Activated CD8-positive, alpha-beta T cell treated with anti-CD3 and anti-CD28 coated beads for 36 hours (primary cell): Measurements from ENCODE around the gene UBE2QL1. TPM values are rescaled to one million over a fixed set of nuclear protein-coding genes. Genes with fewer than 3 reads are reported as not detected.

Experiments used
- ATAC-seq: fragments of 200-7000 bp; cut with Tn5 transposase; one replicate; pipeline ENCODE4 v1.10.0; 2021; ENCODE audit warnings: mild to moderate bottlenecking, moderate library complexity
- CTCF ChIA-PET: fragments of 350-600 bp; sonication (Branson Sonifier 250); formaldehyde crosslinking; loops from one replicate; lab custom pipeline; 2021; ENCODE audit warnings: antibody characterized with exemption; lab: Charles Lee
- POLR2A ChIA-PET: fragments of 350-600 bp; sonication (Branson Sonifier 250); formaldehyde crosslinking; loops from one replicate; lab custom pipeline; 2021; ENCODE audit warnings: antibody characterized with exemption; lab: Charles Lee
- DNase-seq: peaks from one replicate; pipeline ENCODE4 v3.0.0-alpha.2; 2020
- H3K27ac Mint-ChIP-seq: one replicate; pipeline ENCODE4 v1.8.0; 2021; ENCODE audit warnings: mild to moderate bottlenecking, mixed read lengths
- H3K27me3 Mint-ChIP-seq: one replicate; pipeline ENCODE4 v1.8.0; 2021; ENCODE audit warnings: mixed read lengths
- H3K36me3 Mint-ChIP-seq: one replicate; pipeline ENCODE4 v1.8.0; 2021; ENCODE audit warnings: low read depth, mixed read lengths
- H3K4me1 Mint-ChIP-seq: one replicate; pipeline ENCODE4 v1.8.0; 2021; ENCODE audit warnings: low read depth, mixed read lengths
- H3K4me3 Mint-ChIP-seq: one replicate; pipeline ENCODE4 v1.8.0; 2021; ENCODE audit warnings: mild to moderate bottlenecking, moderate library complexity, mixed read lengths
- H3K9me3 Mint-ChIP-seq: one replicate; pipeline ENCODE4 v1.8.0; 2021; ENCODE audit warnings: mixed read lengths
- CTCF ChIP-seq: fragments of 200-600 bp; IDR thresholded peaks from one replicate; pipeline ENCODE4 v1.8.0; 2022; ENCODE audit warnings: antibody characterized with exemption, mild to moderate bottlenecking
- intact Hi-C: fragments of 100-400 bp; cut with micrococcal nuclease; formaldehyde crosslinking; loops from one replicate; pipeline ENCODE4 v1.10.0; 2022
- total RNA-seq, 2 experiments: library from RNA; stranded (reverse); gene quantifications; one replicate each; pipeline ENCODE4 v1.2.3, GENCODE V29; 2021

Gene UBE2QL1
- total RNA-seq, 2 experiments from 2014 or later: not detected

GRCh38 chr5:6527749-6528455, 79.2 kb downstream of the UBE2QL1 start:
- Mint-ChIP-seq H3K4me3 (no peak overlapping the region), H3K27ac (no peak overlapping the region), H3K4me1 (no peaks in the 10 kb centered on the region), H3K9me3 (no peaks in the 10 kb centered on the region), H3K36me3 (no peaks in the 10 kb centered on the region), H3K27me3 (peaks cover 1% of the 10 kb centered on the region)
- ChIA-PET POLR2A (no interaction called here), CTCF (no interaction called here)
- no peak for TF ChIP-seq CTCF
- DNase-seq (no peak), ATAC-seq (no peak)
- intact Hi-C loops: no loop called here

- no peak for TF ChIP-seq CTCF
- POLR2A ChIA-PET: no interaction called here
- ATAC-seq (no peak), DNase-seq (no peak)
- Mint-ChIP-seq H3K36me3 (no peaks in the 10 kb centered on the region), H3K27me3 (peaks cover 10% of the 10 kb centered on the region), H3K9me3 (no peaks in the 10 kb centered on the region), H3K4me3 (no peak overlapping the region), H3K4me1 (no peaks in the 10 kb centered on the region), H3K27ac (no peak overlapping the region)
- intact Hi-C loops: no loop called here
- CTCF ChIA-PET: no interaction called here
These were observed 86.9 kb downstream of the UBE2QL1 start for GRCh38 chr5:6535594-6535993.

- no peaks in the 10 kb centered on the region for H3K9me3 Mint-ChIP-seq
- DNase-seq: no peak
- POLR2A ChIA-PET: no interaction called here
- no peaks in the 10 kb centered on the region for H3K4me1 Mint-ChIP-seq
- no peak for TF ChIP-seq CTCF
- H3K27ac Mint-ChIP-seq: no peak overlapping the region
- intact Hi-C loops: no loop called here
- no peak for ATAC-seq
- no peaks in the 10 kb centered on the region for H3K36me3 Mint-ChIP-seq
- H3K4me3 Mint-ChIP-seq: no peak overlapping the region
- H3K27me3 Mint-ChIP-seq: peaks cover 6% of the 10 kb centered on the region
- CTCF ChIA-PET: no interaction called here
These were observed 90.4 kb downstream of the UBE2QL1 start for GRCh38 chr5:6539060-6539459.

- POLR2A ChIA-PET: no interaction called here
- Mint-ChIP-seq H3K27me3 (peaks cover 6% of the 10 kb centered on the region), H3K4me1 (no peaks in the 10 kb centered on the region), H3K27ac (no peak overlapping the region), H3K9me3 (no peaks in the 10 kb centered on the region), H3K36me3 (no peaks in the 10 kb centered on the region), H3K4me3 (no peak overlapping the region)
- TF ChIP-seq CTCF: no peak
- CTCF ChIA-PET: no interaction called here
- intact Hi-C loops: no loop called here
- ATAC-seq (no peak), DNase-seq (no peak)
These were observed 91.6 kb downstream of the UBE2QL1 start for GRCh38 chr5:6540111-6540827.

GRCh38 chr5:6541256-6542013, 92.8 kb downstream of the UBE2QL1 start:
- Mint-ChIP-seq H3K27me3 (peaks cover 6% of the 10 kb centered on the region), H3K36me3 (no peaks in the 10 kb centered on the region), H3K4me1 (no peaks in the 10 kb centered on the region), H3K4me3 (no peak overlapping the region), H3K27ac (no peak overlapping the region), H3K9me3 (no peaks in the 10 kb centered on the region)
- no peak for TF ChIP-seq CTCF
- intact Hi-C loops: no loop called here
- ChIA-PET POLR2A (no interaction called here), CTCF (no interaction called here)
- DNase-seq (no peak), ATAC-seq (no peak)
